HFF-Myc (cell line): ENCODE data around the gene RNF151.
"Not testable (repeated sequence)": the region's sequence is repeated elsewhere in the genome, so short reads cannot be mapped to it uniquely, and the experiment has no call there.

Experiments
- DNase-seq: peaks from one replicate; pipeline ENCODE4 v3.0.0-alpha.2; 2011; ENCODE audit warnings: low read depth; ENCODE audit errors: extremely low read depth
- H3K4me3 ChIP-seq: replicated peaks from 2 replicates; pipeline ENCODE4 v1.5.1; 2011; ENCODE audit warnings: low read depth, mild to moderate bottlenecking, control low read depth, low read length
- CTCF ChIP-seq: IDR thresholded peaks from 2 replicates; pipeline ENCODE4 v1.5.1; 2012; ENCODE audit warnings: mild to moderate bottlenecking, low read depth, low read length, control low read depth; ENCODE audit errors: missing control alignments

The RNF151 gene

GRCh38 chr16:1930338-1930720 is 36.3 kb upstream of the RNF151 start:
- no peak for DNase-seq
- TF ChIP-seq CTCF, result no peak
- no peak overlapping the region for H3K4me3 ChIP-seq

GRCh38 chr16:1932050-1933028 is 34.3 kb upstream of the RNF151 start:
- H3K4me3 ChIP-seq, result no peak overlapping the region
- TF ChIP-seq CTCF, result peak; percentile 19
- DNase-seq, result no peak

- H3K4me3 ChIP-seq, result no peak overlapping the region
- no peak for DNase-seq
Measured at GRCh38 chr16:1933097-1933661, 33.5 kb upstream of the RNF151 start.

GRCh38 chr16:1936945-1937479 is 29.6 kb upstream of the RNF151 start:
- no peak overlapping the region for H3K4me3 ChIP-seq
- no peak for DNase-seq
- TF ChIP-seq CTCF, result no peak

More at GRCh38 chr16:1933097-1933661, 33.5 kb upstream of the RNF151 start:
- TF ChIP-seq CTCF, result no peak

GRCh38 chr16:1938316-1938715 is 28.3 kb upstream of the RNF151 start:
- TF ChIP-seq CTCF, result no peak
- no peak for DNase-seq
- no peak overlapping the region for H3K4me3 ChIP-seq

- no peak for TF ChIP-seq CTCF
- DNase-seq, result no peak
- H3K4me3 ChIP-seq, result no peak overlapping the region
Measured at GRCh38 chr16:1938910-1939309, 27.7 kb upstream of the RNF151 start.

GRCh38 chr16:1939833-1940232 is 26.8 kb upstream of the RNF151 start:
- DNase-seq, H3K4me3 ChIP-seq: not testable (repeated sequence)
